GM19397 (cell line): ENCODE data around the gene HOXC10.
A peak's percentile ranks its signal among the peaks of the same experiment; 100 is the strongest.

Source experiments
- ATAC-seq: cut with Tn5 transposase; IDR thresholded peaks from one replicate; pipeline ENCODE4 v1.9.1; 2021; ENCODE audit warnings: mild to moderate bottlenecking, moderate library complexity; ENCODE audit not compliant: unreplicated experiment

The HOXC10 gene

DNA sequence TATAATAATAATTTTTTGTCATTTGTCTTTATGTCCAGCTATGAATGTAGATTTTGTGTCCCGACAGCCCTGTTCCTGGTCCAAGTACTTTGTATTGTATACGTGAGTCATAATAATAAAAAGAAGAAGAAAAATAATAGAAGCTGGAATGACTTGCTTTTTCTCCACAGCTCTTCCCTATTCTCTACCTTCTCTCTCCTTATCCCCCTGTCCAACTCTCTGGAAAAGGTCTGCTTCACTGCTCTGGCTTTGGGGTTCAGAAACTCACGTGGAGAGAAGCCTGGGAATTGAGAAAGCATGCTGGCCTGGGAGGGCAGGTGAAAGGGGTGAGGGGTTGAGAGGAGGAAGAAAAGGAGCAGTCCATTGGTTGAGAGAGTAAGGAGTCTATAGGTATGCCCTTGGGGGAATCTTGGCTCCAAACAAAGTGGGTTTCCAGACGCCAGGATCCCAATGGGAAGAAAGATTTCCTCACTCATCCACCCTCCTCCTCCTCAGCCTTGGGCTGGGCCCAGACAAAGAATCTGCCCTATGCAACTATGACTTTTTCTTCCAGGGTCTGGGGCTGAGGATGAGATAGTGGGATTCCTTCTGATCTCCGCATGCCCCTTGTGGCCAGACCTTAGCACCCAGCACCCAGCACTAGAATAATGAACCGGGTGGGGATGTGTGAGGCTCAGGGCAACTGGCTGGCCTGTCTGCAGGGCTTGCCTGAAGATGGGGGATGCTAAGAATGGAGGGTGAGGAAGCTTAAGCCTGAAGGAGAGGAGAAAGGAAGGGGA, 27.9 kb downstream of the HOXC10 start:
- no peak for ATAC-seq

DNA sequence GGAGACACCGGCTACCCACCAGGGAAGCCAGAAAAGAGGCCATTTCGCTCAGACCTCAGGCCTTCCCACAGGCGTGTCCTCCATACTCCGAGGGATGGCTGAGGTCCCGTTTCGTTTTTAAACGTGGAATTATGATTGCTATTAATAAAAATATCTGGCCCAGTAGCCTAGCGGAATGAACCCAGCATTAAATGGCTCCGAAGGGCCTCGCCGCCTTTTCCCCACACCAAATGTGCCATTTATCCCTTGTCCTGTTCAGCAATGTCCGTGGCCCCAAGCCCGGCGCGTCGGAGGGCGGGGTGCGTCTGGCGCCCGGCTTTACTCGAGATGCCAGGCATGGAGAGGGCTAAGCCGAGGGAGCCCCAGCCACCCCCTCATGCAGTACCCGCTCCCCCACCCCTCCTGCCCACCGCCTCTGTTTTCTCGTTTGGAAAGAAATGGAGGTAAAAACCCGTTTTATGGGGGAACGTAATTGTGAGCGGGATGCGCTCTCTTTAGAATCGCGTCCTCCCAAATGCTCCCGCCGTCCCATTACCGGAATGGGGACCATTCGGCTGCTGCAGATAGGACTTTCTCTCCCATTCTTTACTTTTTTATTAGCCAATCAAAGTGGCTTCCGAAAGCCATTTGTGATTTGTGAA, 29.6 kb downstream of the HOXC10 start:
- no peak for ATAC-seq

DNA sequence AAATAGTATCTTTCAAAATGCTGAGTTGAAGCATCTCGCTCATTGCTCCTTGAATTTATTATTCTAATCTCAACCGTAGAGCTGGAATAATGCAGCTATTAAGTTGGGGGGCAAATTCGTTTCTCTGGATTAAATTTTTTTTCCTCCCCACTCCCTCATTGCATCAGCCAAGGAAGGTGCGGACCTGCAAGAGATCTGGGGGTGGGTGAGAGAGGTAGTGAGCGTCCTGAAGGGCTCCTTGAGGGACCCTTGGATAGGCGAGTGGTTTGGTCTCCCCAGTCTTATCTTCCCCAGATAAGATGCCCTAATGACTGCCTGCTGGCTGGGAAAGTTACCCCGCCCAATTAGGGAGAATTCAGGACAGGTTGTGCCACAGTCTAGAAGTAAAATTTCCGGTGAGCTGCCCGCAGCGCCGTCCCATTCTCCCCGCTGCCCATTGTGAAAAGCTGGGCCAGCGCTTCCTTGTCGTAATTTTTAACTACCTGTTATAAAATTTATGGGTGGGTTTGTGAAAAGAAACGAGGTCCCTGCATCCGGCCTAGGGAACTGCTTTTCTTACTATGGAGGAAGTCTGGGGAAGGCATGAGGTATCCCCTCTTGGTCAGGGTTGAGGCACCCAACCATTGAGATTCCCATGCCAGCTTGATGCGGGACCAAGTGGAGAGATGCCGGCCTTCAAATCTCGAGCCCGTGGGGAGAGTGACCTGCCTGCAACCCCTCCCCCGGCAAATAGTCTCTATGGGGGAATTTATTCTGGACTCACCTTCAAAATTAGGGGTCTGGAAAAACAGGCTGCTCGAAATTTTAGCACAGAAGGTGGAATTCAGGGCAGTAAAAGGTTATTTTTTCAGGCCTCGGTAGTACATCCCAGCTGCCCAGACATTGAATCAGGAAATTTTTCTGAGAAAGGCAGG, 30.3 kb downstream of the HOXC10 start:
- no peak for ATAC-seq

DNA sequence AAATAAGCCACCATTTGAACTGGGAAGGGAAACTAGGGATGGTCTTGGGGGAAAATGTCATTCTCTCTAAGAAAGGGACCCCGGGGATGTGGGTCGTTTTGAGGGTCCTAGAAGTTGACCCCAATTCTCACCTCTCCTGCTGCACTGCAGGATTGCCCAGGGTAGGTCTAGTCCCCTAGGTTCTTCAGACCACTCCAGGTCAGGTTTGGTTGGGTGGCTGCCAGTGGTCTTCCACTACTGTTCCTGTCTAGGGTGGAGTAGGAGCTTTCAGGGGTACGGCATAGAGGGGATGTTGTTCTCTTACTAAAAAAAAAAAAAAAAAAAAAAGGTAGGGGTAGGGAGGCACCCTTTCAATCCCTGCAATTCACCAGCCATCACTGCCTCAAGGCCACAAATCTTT, 31.1 kb downstream of the HOXC10 start:
- no peak for ATAC-seq

DNA sequence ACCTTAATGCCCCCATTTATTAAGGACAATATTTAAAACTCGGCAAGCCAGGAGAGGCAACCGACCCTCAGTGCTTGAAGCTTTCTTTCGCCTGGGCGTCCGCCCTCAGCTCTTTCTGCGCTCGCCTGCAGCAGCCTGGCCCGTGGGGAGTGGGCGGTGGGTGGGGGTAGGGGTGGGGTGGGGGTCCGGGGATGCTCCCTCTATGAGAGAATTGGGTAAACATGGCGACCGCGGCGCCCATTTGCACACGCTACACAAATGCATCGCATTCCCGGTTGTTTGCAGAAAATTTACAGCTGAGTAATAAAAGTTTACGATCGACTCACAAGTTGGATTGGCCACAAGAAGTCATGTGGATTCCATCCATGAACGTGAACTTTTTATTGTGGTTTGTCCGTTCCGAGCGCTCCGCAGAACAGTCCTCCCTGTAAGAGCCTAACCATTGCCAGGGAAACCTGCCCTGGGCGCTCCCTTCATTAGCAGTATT, 31.6 kb downstream of the HOXC10 start:
- ATAC-seq = no peak

DNA sequence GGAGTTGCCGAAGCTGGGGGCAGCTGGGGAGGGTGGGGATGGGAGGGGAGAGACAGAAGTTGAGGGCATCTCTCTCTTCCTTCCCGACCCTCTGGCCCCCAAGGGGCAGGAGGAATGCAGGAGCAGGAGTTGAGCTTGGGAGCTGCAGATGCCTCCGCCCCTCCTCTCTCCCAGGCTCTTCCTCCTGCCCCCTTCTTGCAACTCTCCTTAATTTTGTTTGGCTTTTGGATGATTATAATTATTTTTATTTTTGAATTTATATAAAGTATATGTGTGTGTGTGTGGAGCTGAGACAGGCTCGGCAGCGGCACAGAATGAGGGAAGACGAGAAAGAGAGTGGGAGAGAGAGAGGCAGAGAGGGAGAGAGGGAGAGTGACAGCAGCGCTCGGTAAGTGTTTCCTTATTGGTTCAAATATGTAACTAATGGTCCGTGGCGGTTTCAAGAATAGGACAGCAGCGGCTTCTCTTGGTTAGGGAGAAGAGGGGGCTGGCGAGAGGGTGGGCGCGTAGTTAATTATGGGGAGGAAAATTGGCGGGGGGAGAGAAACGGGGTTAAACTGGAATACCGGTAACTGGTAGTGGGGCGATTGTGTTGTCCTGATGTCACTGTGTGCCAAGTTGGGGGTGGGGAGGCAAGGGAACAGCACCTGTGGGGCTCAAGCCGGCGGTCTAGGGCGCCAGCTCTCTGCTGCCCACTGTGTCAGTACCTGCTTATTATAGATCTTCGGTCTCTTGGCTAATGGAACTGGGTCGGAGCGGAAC, 32.3 kb downstream of the HOXC10 start:
- peak; percentile 7 for ATAC-seq

DNA sequence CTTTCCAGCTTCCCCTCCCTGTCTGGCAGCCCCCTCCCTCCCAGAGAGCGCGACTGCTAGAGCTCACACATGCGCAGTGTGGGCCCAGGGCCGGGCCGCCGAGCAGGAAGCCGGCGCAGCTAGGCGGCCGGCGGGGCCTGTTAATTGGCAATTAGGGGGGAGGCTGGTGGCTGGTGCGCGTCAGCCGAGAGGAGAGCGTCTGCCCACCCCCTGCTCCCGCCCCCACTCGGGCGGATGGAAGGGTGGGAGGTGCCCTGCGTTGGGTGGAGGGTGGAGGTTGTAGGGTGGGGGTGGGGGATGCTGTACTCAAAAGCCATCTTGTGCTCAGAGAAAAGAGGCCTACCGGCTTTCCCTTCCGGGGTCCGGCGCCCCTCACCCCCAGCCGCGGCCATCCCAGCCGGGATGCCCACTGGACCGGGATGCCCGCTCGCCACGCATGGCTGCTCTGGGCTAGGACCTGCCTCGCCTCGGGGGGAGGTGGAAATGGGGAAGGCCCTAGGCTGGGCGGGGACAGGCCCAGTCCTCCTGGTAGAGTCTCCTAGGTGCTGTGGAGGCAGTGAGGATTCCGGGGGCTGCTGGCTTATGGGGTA, 33.0 kb downstream of the HOXC10 start:
- ATAC-seq = peak; percentile 71

DNA sequence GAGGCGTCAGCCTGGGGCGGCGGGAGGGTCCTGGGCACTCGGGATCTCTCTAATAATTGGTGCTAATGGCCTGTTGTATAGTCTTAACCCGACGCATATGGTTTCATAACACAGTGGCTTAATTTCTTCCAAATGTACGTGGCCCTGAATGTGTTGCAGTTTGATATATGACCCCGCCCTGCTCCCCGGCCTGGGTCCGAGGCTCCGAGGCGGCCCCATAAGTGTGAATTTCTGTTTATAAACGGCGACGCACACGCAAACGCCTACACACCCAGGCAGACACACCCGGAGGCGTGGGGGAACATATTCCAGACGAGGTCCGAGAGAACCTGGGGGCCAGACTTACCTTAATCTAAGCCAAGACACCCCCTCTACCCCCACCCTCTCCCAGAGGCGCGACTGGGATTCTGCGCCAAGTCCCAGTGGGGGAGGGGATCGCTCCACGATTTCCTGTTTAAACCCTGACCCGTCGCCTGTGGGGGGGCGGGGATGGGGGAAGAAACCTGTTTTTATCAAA, 33.6 kb downstream of the HOXC10 start:
- ATAC-seq = no peak

DNA sequence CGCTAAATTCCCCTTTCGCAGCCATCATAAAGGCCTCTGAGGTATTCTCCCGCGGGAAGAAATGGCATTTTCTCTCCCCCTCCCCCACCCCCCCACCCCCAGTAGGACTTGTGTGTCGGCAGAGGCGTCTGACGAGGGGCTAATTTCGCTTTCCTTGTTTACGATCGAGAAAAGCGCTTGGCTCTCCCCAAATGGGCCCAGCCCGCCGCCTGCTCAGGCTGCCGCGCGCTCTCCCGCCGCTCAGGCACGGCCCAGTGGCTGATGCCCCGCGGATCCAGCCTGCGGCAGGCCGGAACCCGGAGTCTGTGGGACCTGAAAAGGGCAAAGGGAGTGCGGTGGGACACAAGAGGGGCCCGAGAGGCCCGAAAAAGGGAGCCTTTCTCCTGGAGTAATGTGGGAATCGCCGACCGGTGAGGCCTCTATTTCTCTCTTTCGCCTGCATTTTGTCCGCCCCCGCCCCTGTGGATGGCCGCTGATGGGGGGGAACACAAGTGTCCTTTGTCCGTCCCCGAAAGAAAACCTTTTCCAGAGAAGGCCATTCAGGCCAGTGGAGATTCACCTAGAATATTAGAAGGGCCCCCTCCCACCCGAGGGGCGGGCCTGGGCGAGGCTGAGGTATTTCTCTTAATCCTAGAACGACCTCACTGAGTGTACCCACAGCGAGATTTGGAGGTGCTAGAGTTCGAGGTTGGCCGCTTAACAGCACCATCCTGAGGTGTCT, 34.3 kb downstream of the HOXC10 start:
- ATAC-seq = no peak

DNA sequence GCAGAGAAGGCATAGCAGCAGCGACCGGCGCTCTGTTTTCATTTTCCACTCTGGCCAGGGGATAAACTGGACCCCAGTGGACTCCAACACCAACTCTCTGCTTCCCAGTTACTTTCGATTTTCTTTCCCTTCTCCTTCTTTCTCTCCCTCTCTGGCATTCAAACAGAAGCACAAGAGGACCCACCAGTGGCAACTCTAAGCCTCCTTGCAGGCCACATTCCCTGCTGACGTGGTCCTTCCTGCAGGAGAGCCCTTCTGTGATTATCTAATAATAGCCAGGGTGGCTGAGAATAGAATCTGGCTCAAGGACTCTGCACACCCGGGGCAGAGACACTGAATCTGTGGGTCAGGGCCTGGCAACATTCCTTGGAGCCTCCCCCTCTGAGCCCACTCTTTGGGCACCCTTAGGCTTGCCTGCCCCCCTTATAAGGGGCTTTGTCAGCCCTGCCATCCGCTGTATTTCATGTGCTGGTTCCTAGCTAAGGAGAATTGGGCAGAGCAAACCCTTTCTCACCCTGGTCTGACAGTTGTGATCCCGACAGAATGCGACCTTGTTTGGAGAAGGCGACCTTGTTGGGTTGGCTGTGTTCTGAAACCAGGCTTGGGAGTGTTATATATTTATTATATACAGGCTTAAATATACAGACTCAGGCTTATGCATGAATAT, 35.1 kb downstream of the HOXC10 start:
- ATAC-seq = no peak

DNA sequence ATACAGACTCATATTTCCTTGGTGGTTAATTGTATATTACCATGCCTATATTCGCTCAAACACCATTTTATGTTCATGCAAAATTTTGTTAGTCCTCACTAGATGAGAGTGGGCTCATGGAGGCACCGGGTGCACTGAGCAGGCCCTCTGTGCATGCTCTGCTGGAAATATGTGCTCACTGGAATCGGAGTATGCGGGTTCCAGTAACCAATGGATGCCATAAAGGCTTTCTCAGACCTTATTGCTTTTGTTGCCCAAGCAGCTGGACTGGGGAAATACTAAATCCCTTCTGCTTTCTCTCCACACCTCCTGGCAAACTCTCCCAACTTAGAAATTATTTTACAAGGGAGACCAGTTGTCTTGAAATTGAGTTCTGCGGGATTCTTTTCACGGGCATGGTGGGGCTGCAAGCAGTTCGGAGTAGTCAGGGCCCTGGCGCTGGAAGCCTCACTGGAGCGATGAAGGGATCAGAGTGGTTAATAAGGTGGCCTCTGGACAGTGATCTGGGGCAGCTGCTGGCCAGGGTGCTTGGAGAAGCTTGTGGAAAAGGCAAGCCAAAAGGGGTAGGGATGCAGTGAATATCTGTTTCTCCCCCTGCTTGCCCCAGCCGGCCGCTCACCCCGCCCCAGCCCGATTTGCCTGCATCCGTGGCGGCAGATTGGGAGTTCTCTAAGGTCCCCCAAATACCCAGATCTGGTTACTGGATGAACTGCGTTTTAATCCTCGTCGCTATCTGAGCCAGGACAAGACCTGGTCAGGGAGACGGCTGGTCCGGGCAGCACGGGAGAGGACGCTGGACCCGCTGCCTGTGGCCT, 35.9 kb downstream of the HOXC10 start:
- no peak for ATAC-seq

DNA sequence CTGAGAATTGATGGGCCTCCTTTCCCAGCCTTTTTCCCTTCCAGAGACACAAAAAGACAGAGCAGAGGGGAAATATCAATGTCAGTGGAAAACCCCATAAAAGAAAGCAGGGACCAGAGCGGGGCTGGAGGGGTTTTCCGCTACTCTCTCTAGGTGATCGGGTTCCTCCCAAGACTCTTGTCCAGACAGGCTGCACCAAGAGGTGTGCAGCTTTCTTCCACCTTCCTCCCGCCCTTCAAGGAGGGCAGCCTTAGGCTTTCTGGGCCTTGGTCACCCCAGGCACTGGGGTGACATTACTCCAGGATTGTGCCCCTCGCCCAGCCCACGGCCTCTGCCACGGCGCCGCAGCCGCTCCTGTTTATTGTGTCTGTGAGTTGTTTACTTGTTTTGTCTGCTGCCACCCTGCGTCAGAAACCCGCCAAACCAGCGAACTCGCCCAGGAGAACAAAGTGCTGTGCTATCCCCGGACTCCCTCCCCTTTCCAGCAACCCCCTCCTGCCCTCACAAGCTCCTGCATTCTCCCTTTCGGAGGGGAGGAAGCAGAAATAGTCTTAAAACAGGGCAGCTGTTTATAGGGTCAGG, 36.6 kb downstream of the HOXC10 start:
- ATAC-seq = no peak

DNA sequence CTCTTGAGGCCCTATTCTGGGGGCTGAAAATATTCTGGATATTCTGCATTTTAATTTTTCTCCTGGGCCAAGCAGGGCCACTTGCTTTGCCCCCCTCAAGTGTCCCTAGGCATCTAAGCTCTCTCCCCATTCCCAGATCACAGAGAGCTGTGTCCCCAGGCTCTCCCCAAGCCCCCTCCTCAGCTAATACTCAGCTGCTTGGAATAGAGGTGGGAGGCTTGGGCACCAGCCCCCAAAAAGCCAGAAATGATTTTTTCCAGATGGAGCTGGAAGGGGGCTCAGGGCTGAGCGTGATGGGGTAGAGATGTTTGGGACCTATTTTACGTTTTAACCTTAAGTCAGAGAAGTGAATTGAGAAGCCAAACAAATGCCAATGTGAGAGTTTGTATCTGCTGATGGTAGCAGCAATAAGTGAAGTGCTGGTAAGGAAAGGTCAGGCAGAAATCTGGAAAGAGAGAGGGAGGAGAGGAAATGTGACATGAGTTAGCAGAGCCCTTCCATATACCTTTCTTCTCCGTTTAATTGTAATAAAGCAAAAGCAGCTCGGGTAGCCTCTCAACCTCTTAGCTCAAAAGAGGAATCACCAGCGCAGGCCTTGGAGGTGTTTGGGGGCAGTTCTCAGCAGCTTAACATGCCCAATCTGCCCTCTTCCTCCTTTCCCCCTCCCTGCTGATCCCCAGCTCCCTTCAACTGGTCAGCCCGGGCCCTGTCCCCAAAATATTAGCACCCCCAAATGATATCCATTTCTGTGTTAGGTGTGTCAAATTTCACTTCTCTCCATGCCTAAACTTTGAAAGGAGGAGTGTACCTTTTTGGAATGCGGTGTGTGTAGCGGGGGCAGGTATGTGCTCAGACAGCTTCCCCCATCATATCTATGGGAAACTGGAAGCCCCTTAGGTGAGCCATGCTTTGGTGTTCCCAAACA, 38.3 kb downstream of the HOXC10 start:
- ATAC-seq = no peak

DNA sequence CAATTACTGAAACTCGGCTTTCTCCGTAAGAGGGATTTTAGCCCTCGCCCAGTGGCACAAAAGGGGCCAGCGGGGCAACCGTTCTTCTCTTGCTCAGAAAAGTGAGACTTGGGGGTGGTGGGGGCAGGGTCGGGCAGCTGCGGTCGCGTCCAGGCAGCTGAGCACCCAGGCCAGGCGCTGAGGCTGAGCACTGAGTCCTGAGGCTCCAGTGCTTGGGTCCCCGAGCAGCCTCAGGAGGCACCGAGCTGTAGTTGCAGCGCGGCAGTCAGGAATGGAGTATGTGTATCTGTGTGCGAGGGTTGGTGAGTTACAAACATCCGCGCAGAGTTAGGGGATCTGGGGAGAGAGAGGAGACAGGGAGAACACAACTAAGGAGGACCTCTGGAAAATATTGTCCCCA, 39.2 kb downstream of the HOXC10 start:
- no peak for ATAC-seq

DNA sequence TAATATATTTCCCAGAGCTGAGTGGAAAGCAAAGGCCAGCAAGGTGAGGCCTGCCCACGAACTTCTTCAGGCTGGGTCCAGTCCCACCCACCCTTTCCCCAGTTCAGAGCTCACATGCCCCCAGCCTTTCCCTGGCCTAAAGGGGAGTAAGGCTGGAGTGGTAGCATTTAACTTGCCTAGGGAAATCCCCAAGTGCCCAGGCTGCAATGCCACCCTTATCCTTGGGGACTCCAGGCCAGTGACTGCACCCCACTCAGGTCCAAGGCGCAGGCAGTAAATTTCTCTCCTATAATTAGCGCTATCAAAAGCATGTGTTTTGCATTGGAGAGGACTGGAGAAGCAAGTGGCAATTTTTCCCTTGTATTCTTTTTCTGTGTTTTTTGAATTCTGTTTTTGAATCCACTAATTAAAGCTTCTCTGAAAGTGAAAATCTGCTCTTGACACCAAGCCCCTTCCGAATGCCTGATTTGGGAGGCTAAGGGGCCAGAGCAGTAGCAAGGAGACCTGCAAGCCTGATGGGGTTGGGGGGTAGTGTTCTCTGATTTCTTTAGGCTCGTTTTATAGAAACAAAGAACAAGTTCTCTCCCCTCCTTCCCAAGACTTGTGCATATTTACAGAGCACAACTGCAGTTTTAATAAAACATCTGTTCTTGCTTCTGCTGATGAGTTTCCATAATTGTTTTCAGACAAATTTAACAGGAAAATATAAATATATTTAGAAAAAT, 39.8 kb downstream of the HOXC10 start:
- no peak for ATAC-seq
